DND-41 (cell line): ENCODE measurements around the gene SMPD3.
A peak's percentile ranks its signal among the peaks of the same experiment; 100 is the strongest.

Experiments
- ATAC-seq: fragments of 200-7000 bp; cut with Tn5 transposase; 3 replicates; pipeline ENCODE4 v1.9.1; 2021; ENCODE audit warnings: low read depth; ENCODE audit not compliant: insufficient read depth
- DNase-seq: peaks from one replicate; pipeline ENCODE4 v3.0.0-alpha.2; 2020
- H2AFZ ChIP-seq: 2 replicates; pipeline ENCODE4 v1.6.0; 2012; ENCODE audit warnings: low read depth, low read length
- H3K27ac ChIP-seq: 2 replicates; pipeline ENCODE4 v1.5.1; 2012; ENCODE audit warnings: low read length, inconsistent platforms
- H3K27me3 ChIP-seq: fragments of 200-600 bp; sonication (generic); 2 replicates; pipeline ENCODE4 v1.6.0; 2012; ENCODE audit warnings: low read length, mild to moderate bottlenecking, inconsistent platforms; ENCODE audit not compliant: insufficient read depth, poor library complexity
- H3K36me3 ChIP-seq: 2 replicates; pipeline ENCODE4 v1.5.1; 2012; ENCODE audit warnings: low read length, inconsistent platforms; ENCODE audit not compliant: insufficient read depth
- H3K4me1 ChIP-seq: 2 replicates; pipeline ENCODE4 v1.5.1; 2012; ENCODE audit warnings: mild to moderate bottlenecking, low read length; ENCODE audit not compliant: insufficient read depth
- H3K4me2 ChIP-seq: 2 replicates; pipeline ENCODE4 v1.6.0; 2012; ENCODE audit warnings: mild to moderate bottlenecking, moderate library complexity, low read length, inconsistent platforms; ENCODE audit not compliant: insufficient read depth
- H3K4me3 ChIP-seq, 2 experiments: fragments of 200-600 bp in 1 of 2; shearing (Covaris generic) in 1 of 2; 2 replicates each; pipeline ENCODE4 v1.5.1; 2012 to 2016; ENCODE audit warnings: inconsistent platforms in 2 of 2, low read length in 2 of 2, mild to moderate bottlenecking in 2 of 2, low read depth in 1 of 2, moderate library complexity in 1 of 2
- H3K79me2 ChIP-seq: 2 replicates; pipeline ENCODE4 v1.6.0; 2012; ENCODE audit warnings: low read length, inconsistent platforms; ENCODE audit not compliant: insufficient read depth
- H3K9ac ChIP-seq: 2 replicates; pipeline ENCODE4 v1.6.0; 2012; ENCODE audit warnings: low read depth, mild to moderate bottlenecking, inconsistent platforms, low read length, moderate library complexity
- H3K9me3 ChIP-seq: 2 replicates; pipeline ENCODE4 v1.5.1; 2012; ENCODE audit warnings: low read length, moderate library complexity, mild to moderate bottlenecking, inconsistent platforms; ENCODE audit not compliant: insufficient read depth, severe bottlenecking
- H4K20me1 ChIP-seq: 2 replicates; pipeline ENCODE4 v1.6.0; 2012; ENCODE audit warnings: low read length; ENCODE audit not compliant: insufficient read depth
- CTCF ChIP-seq: IDR thresholded peaks from 2 replicates; pipeline ENCODE4 v1.5.1; 2012; ENCODE audit warnings: borderline replicate concordance, low read length, moderate library complexity, mild to moderate bottlenecking; ENCODE audit not compliant: poor library complexity, severe bottlenecking; ENCODE audit errors: extremely low read depth
- EZH2 ChIP-seq: IDR thresholded peaks from 3 replicates; pipeline ENCODE4 v1.6.1; 2012; ENCODE audit warnings: borderline replicate concordance, low read depth, mild to moderate bottlenecking, moderate library complexity, low read length, inconsistent platforms; ENCODE audit not compliant: severe bottlenecking

SMPD3 gene

DNA sequence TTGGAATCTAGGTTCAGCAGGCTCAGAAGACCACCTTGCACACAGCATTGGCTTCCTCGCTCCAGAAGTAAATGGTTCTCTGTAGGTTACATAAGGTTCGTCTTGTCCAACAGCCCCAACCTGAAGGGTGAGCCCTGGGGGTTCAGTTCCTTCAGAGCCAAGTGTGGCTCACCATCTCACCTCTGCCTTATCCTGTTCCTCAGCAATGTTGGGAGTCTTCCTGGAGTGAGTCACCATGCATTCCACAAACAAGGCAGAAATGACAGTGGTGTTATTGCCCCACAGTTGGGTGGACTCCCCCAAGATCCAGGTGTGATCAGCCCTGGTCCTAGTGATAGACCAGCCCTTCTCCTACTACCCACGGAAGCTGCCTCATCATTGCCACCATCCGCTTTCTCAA is 26.8 kb upstream of the SMPD3 start:
- no peak overlapping the region for H3K4me2 ChIP-seq
- H3K27ac ChIP-seq = no peak overlapping the region
- peaks cover 11% of the 10 kb centered on the region for H3K4me1 ChIP-seq
- no peaks in the 10 kb centered on the region for H3K36me3 ChIP-seq
- no peaks in the 10 kb centered on the region for H4K20me1 ChIP-seq
- no peaks in the 10 kb centered on the region for H3K79me2 ChIP-seq
- DNase-seq (no peak), ATAC-seq (no peak)
- H2AFZ ChIP-seq = no peak overlapping the region
- H3K4me3 ChIP-seq = no peak overlapping the region
- H3K27me3 ChIP-seq = no peaks in the 10 kb centered on the region
- no peak overlapping the region for H3K9ac ChIP-seq
- H3K9me3 ChIP-seq = no peaks in the 10 kb centered on the region
- TF ChIP-seq CTCF = no peak
- no peak for TF ChIP-seq EZH2

DNA sequence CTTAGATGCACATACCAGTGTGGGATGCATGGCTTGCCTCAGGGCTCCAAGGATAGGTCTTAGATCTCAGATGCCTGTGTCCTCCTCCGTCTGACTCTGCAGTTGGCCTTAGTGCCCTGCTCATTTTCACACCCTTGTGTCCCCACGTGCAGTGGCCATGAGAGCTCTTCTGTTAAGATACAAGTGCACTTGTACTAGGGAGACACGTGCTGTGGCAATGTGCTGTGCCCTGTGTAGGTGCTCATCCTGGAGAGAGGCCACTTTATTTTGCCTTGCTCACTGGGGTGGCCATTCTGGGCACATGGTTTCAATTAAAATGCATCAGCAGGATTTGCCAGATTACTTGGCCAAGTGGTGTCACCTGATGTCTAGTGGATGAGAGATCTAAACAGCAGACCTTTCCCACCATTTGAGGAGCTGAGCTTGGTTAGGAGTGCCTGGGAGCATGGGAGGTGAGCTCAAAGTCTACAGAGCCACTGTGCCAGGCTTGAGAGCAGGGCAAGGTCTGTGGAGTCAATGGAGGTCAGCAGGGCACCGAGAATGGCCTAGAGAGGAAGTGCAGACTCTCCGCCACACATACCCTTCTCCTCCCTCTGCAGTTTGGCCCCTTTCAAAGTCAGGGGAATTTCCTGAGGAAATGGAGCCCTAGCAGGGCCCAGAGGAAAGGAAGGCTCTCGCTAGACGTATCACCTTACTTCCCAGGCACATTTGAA is 25.2 kb upstream of the SMPD3 start:
- H3K4me1 ChIP-seq = peaks cover 19% of the 10 kb centered on the region
- no peak overlapping the region for H3K4me2 ChIP-seq
- H3K9ac ChIP-seq = no peak overlapping the region
- DNase-seq (no peak), ATAC-seq (no peak)
- H2AFZ ChIP-seq = no peak overlapping the region
- H3K4me3 ChIP-seq = no peak overlapping the region
- no peaks in the 10 kb centered on the region for H3K27me3 ChIP-seq
- no peaks in the 10 kb centered on the region for H4K20me1 ChIP-seq
- no peaks in the 10 kb centered on the region for H3K79me2 ChIP-seq
- TF ChIP-seq EZH2 (no peak), CTCF (no peak)
- H3K36me3 ChIP-seq = no peaks in the 10 kb centered on the region
- no peaks in the 10 kb centered on the region for H3K9me3 ChIP-seq
- peak overlapping the region; percentile 9; the same call in 1 of the 2 replicates for H3K27ac ChIP-seq

GRCh38 chr16:68472581-68472980 is 24.3 kb upstream of the SMPD3 start:
- ATAC-seq = no peak
- H3K9ac ChIP-seq = no peak overlapping the region
- DNase-seq = no peak
- TF ChIP-seq CTCF (no peak), EZH2 (no peak)
- H3K4me2 ChIP-seq = no peak overlapping the region
- no peaks in the 10 kb centered on the region for H3K36me3 ChIP-seq
- H4K20me1 ChIP-seq = no peaks in the 10 kb centered on the region
- H3K79me2 ChIP-seq = no peaks in the 10 kb centered on the region
- H3K27ac ChIP-seq = no peak overlapping the region
- H3K9me3 ChIP-seq = no peaks in the 10 kb centered on the region
- peaks cover 19% of the 10 kb centered on the region for H3K4me1 ChIP-seq
- no peak overlapping the region for H3K4me3 ChIP-seq
- H2AFZ ChIP-seq = no peak overlapping the region
- no peaks in the 10 kb centered on the region for H3K27me3 ChIP-seq
